Effector CD8-positive, alpha-beta T cell (primary cell): ENCODE data around the gene PRKG1.

Experiments
- DNase-seq: peaks from one replicate; lab custom pipeline; 2025; lab: John Stamatoyannopoulos, UW

The PRKG1 gene

GRCh38 chr10:51076299-51076841 lies 2.1 kb downstream of the PRKG1 start:
- no peak for DNase-seq

- DNase-seq = no peak
Observed at GRCh38 chr10:51077074-51077473, 2.8 kb downstream of the PRKG1 start.

- DNase-seq = no peak
Observed at GRCh38 chr10:51077507-51077906, 3.2 kb downstream of the PRKG1 start.

GRCh38 chr10:51079331-51079730 lies 5.0 kb downstream of the PRKG1 start:
- DNase-seq = no peak

GRCh38 chr10:51079766-51080165 lies 5.5 kb downstream of the PRKG1 start:
- no peak for DNase-seq

GRCh38 chr10:51080311-51081006 lies 6.2 kb downstream of the PRKG1 start:
- DNase-seq = no peak

- DNase-seq = no peak
Observed at GRCh38 chr10:51082857-51083256, 8.6 kb downstream of the PRKG1 start.

- DNase-seq = no peak
Observed at GRCh38 chr10:51083356-51083853, 9.1 kb downstream of the PRKG1 start.

- DNase-seq = no peak
Observed at GRCh38 chr10:51085204-51085603, 10.9 kb downstream of the PRKG1 start.

- no peak for DNase-seq
Observed at GRCh38 chr10:51086710-51087109, 12.4 kb downstream of the PRKG1 start.

GRCh38 chr10:51087114-51087513 lies 12.8 kb downstream of the PRKG1 start:
- no peak for DNase-seq

- DNase-seq = no peak
Observed at GRCh38 chr10:51090190-51090589, 15.9 kb downstream of the PRKG1 start.

GRCh38 chr10:51092402-51092801 lies 18.1 kb downstream of the PRKG1 start:
- no peak for DNase-seq

GRCh38 chr10:51095444-51095843 lies 21.2 kb downstream of the PRKG1 start:
- no peak for DNase-seq

GRCh38 chr10:51097546-51097945 lies 23.3 kb downstream of the PRKG1 start:
- no peak for DNase-seq

GRCh38 chr10:51100221-51100620 lies 25.9 kb downstream of the PRKG1 start:
- DNase-seq = no peak

- no peak for DNase-seq
Observed at GRCh38 chr10:51103554-51104217, 29.4 kb downstream of the PRKG1 start.

GRCh38 chr10:51106311-51106945 lies 32.1 kb downstream of the PRKG1 start:
- no peak for DNase-seq

- no peak for DNase-seq
Observed at GRCh38 chr10:51108406-51108805, 34.1 kb downstream of the PRKG1 start.

- no peak for DNase-seq
Observed at GRCh38 chr10:51109801-51110533, 35.7 kb downstream of the PRKG1 start.

- no peak for DNase-seq
Observed at GRCh38 chr10:51112013-51112412, 37.7 kb downstream of the PRKG1 start.

GRCh38 chr10:51113007-51113406 lies 38.7 kb downstream of the PRKG1 start:
- no peak for DNase-seq
